Upper lobe of right lung (tissue), 1 donor: ENCODE data around the gene GPA33. TPM values are rescaled to one million over a fixed set of nuclear protein-coding genes. Genes with fewer than 3 reads are reported as not detected.

Source experiments
- ATAC-seq: fragments of 200-7000 bp; cut with Tn5 transposase; one replicate; pipeline ENCODE4 v1.9.1; 2020; ENCODE audit warnings: mild to moderate bottlenecking, moderate library complexity
- DNase-seq: peaks from one replicate; pipeline ENCODE4 v3.0.0-alpha.2; 2020
- H3K27ac ChIP-seq: fragments of 200-600 bp; one replicate; pipeline ENCODE4 v1.8.0; 2022
- H3K27me3 ChIP-seq: fragments of 200-600 bp; one replicate; pipeline ENCODE4 v1.8.0; 2022; ENCODE audit warnings: mild to moderate bottlenecking
- H3K36me3 ChIP-seq: fragments of 200-600 bp; one replicate; pipeline ENCODE4 v1.8.0; 2022
- H3K4me1 ChIP-seq: fragments of 200-600 bp; one replicate; pipeline ENCODE4 v1.8.0; 2022
- H3K4me3 ChIP-seq: fragments of 200-600 bp; one replicate; pipeline ENCODE4 v1.8.0; 2022; ENCODE audit warnings: mild to moderate bottlenecking
- H3K9me3 ChIP-seq: fragments of 200-600 bp; one replicate; pipeline ENCODE4 v1.8.0; 2022
- CTCF ChIP-seq: fragments of 200-600 bp; IDR thresholded peaks from one replicate; pipeline ENCODE4 v1.8.0; 2022; ENCODE audit warnings: antibody characterized with exemption
- intact Hi-C: fragments of 100-400 bp; cut with DNase I; formaldehyde crosslinking; loops from one replicate; pipeline ENCODE4 v1.11.0; 2022
- total RNA-seq: library from RNA; stranded (reverse); fragmentation: NEBNext Ultra II Directional; extraction: Animal tissue kit (Norgen Biotek cat#: 25700); gene quantifications from one replicate; pipeline ENCODE4 v1.2.1, GENCODE V29; 2021
- donor health status: DM: no; HTN: yes; CAD: no; lungs with severe emphysema.

The GPA33 gene
- total RNA-seq, 1 donor from 2014 or later = 0.90 TPM

GRCh38 chr1:167077128-167077867 is 12.9 kb downstream of the GPA33 start:
- ATAC-seq = no peak

GRCh38 chr1:167076136-167076710 is 14.0 kb downstream of the GPA33 start:
- intact Hi-C loops = no loop called here
- ATAC-seq (peak; percentile 26), DNase-seq (no peak)
- Histone ChIP-seq H3K9me3 (no peaks in the 10 kb centered on the region), H3K36me3 (no peaks in the 10 kb centered on the region), H3K27ac (no peak overlapping the region), H3K27me3 (no peaks in the 10 kb centered on the region), H3K4me3 (no peak overlapping the region), H3K4me1 (no peaks in the 10 kb centered on the region)
- TF ChIP-seq CTCF = no peak

More at GRCh38 chr1:167077128-167077867, 12.9 kb downstream of the GPA33 start:
- Histone ChIP-seq H3K4me3 (no peak overlapping the region), H3K9me3 (no peaks in the 10 kb centered on the region), H3K27ac (no peak overlapping the region), H3K4me1 (no peaks in the 10 kb centered on the region), H3K36me3 (no peaks in the 10 kb centered on the region), H3K27me3 (no peaks in the 10 kb centered on the region)
- no peak for TF ChIP-seq CTCF
- no peak for DNase-seq
- intact Hi-C loops = no loop called here

GRCh38 chr1:167071286-167071685 is 18.9 kb downstream of the GPA33 start:
- ATAC-seq = no peak
- Histone ChIP-seq H3K9me3 (no peaks in the 10 kb centered on the region), H3K36me3 (no peaks in the 10 kb centered on the region), H3K27ac (no peak overlapping the region), H3K4me3 (no peak overlapping the region), H3K27me3 (no peaks in the 10 kb centered on the region), H3K4me1 (no peaks in the 10 kb centered on the region)
- intact Hi-C loops = no loop called here
- TF ChIP-seq CTCF = no peak
- DNase-seq = no peak

GRCh38 chr1:167068761-167069160 is 21.4 kb downstream of the GPA33 start:
- DNase-seq = no peak

GRCh38 chr1:167067904-167068303 is 22.3 kb downstream of the GPA33 start:
- H3K4me3 ChIP-seq = no peak overlapping the region
- ATAC-seq (no peak), DNase-seq (no peak)
- H3K27me3 ChIP-seq = no peaks in the 10 kb centered on the region
- H3K4me1 ChIP-seq = no peaks in the 10 kb centered on the region
- intact Hi-C loops = loop anchor here (10.0 kb wide), 2 partner anchors 163 to 377 kb away; no protein-coding TSS in a partner anchor
- no peak for TF ChIP-seq CTCF
- no peaks in the 10 kb centered on the region for H3K36me3 ChIP-seq
- no peaks in the 10 kb centered on the region for H3K9me3 ChIP-seq
- H3K27ac ChIP-seq = no peak overlapping the region

More at GRCh38 chr1:167068761-167069160, 21.4 kb downstream of the GPA33 start:
- no peak for TF ChIP-seq CTCF
- no peaks in the 10 kb centered on the region for H3K27me3 ChIP-seq
- no peak overlapping the region for H3K27ac ChIP-seq
- no peaks in the 10 kb centered on the region for H3K36me3 ChIP-seq
- intact Hi-C loops = loop anchor here (10.0 kb wide), 2 partner anchors 164 to 376 kb away; no protein-coding TSS in a partner anchor
- H3K4me3 ChIP-seq = no peak overlapping the region
- no peak for ATAC-seq
- H3K9me3 ChIP-seq = no peaks in the 10 kb centered on the region
- no peaks in the 10 kb centered on the region for H3K4me1 ChIP-seq
